Brain microvascular endothelial cell (primary cell): Measurements from ENCODE around the gene MAP1LC3A.

Experiments used
- DNase-seq: peaks from one replicate; pipeline ENCODE4 v3.0.0-alpha.2; 2020
- H3K27ac ChIP-seq: fragments of 250-450 bp; sonication (Bioruptor Pico); 2 replicates; pipeline ENCODE4 v1.5.1; 2020; ENCODE audit warnings: mild to moderate bottlenecking, moderate library complexity
- H3K27me3 ChIP-seq: fragments of 250-450 bp; sonication (Bioruptor Pico); replicated peaks from 2 replicates; pipeline ENCODE4 v1.5.1; 2020; ENCODE audit warnings: mild to moderate bottlenecking
- H3K36me3 ChIP-seq: fragments of 250-450 bp; sonication (Bioruptor Pico); replicated peaks from 2 replicates; pipeline ENCODE4 v1.5.1; 2020; ENCODE audit warnings: mild to moderate bottlenecking
- H3K4me3 ChIP-seq: 2 replicates; pipeline ENCODE4 v1.5.1; 2011; ENCODE audit warnings: low read depth, mild to moderate bottlenecking, control low read depth, low read length, moderate library complexity
- CTCF ChIP-seq: IDR thresholded peaks from 2 replicates; pipeline ENCODE4 v1.5.1; 2011; ENCODE audit warnings: low read depth, mild to moderate bottlenecking, moderate library complexity, low read length, control low read depth, inconsistent platforms; ENCODE audit errors: missing control alignments
- in situ Hi-C: cut with HindIII; loops from 2 replicates; pipeline ENCODE4 v1.10.0; 2017; ENCODE audit warnings: low sequenced_read_pairs, low pct_ligation_motif_present

The MAP1LC3A gene

GRCh38 chr20:34573541-34574300, 15.2 kb downstream of the MAP1LC3A start:
- TF ChIP-seq CTCF, result no peak
- Histone ChIP-seq H3K27me3 (no peaks in the 10 kb centered on the region), H3K27ac (no peak overlapping the region), H3K36me3 (no peaks in the 10 kb centered on the region), H3K4me3 (no peak overlapping the region)
- DNase-seq, result no peak
- in situ Hi-C loops, result no loop called here

- no peaks in the 10 kb centered on the region for H3K36me3 ChIP-seq
- no peak overlapping the region for H3K4me3 ChIP-seq
- H3K27me3 ChIP-seq, result no peaks in the 10 kb centered on the region
- TF ChIP-seq CTCF, result no peak
- DNase-seq, result no peak
- H3K27ac ChIP-seq, result no peak overlapping the region
- in situ Hi-C loops, result no loop called here
These were observed 15.9 kb downstream of the MAP1LC3A start for GRCh38 chr20:34574426-34574825.

GRCh38 chr20:34574861-34575260, 16.3 kb downstream of the MAP1LC3A start:
- no peak overlapping the region for H3K4me3 ChIP-seq
- no peak for TF ChIP-seq CTCF
- no peaks in the 10 kb centered on the region for H3K36me3 ChIP-seq
- H3K27ac ChIP-seq, result no peak overlapping the region
- H3K27me3 ChIP-seq, result no peaks in the 10 kb centered on the region
- no peak for DNase-seq
- in situ Hi-C loops, result no loop called here

- DNase-seq, result no peak
- in situ Hi-C loops, result no loop called here
- H3K36me3 ChIP-seq, result no peaks in the 10 kb centered on the region
- no peak for TF ChIP-seq CTCF
- no peak overlapping the region for H3K4me3 ChIP-seq
- H3K27me3 ChIP-seq, result no peaks in the 10 kb centered on the region
- no peak overlapping the region for H3K27ac ChIP-seq
These were observed 16.8 kb downstream of the MAP1LC3A start for GRCh38 chr20:34575271-34575670.

- in situ Hi-C loops, result no loop called here
- Histone ChIP-seq H3K27ac (no peak overlapping the region), H3K4me3 (no peak overlapping the region), H3K27me3 (no peaks in the 10 kb centered on the region), H3K36me3 (no peaks in the 10 kb centered on the region)
- DNase-seq, result no peak
- no peak for TF ChIP-seq CTCF
These were observed 17.2 kb downstream of the MAP1LC3A start for GRCh38 chr20:34575756-34576155.

- DNase-seq, result no peak
- in situ Hi-C loops, result no loop called here
- H3K36me3 ChIP-seq, result no peaks in the 10 kb centered on the region
- H3K27me3 ChIP-seq, result no peaks in the 10 kb centered on the region
- no peak for TF ChIP-seq CTCF
- H3K27ac ChIP-seq, result no peak overlapping the region
- no peak overlapping the region for H3K4me3 ChIP-seq
These were observed 18.5 kb downstream of the MAP1LC3A start for GRCh38 chr20:34577061-34577460.
